HG03520 (cell line): Measurements from ENCODE around the gene CERK.
A peak's percentile ranks its signal among the peaks of the same experiment; 100 is the strongest.

Source experiments
- ATAC-seq: cut with Tn5 transposase; IDR thresholded peaks from one replicate; pipeline ENCODE4 v1.9.1; 2021; ENCODE audit warnings: mild to moderate bottlenecking, moderate library complexity; ENCODE audit not compliant: unreplicated experiment

Gene CERK

DNA sequence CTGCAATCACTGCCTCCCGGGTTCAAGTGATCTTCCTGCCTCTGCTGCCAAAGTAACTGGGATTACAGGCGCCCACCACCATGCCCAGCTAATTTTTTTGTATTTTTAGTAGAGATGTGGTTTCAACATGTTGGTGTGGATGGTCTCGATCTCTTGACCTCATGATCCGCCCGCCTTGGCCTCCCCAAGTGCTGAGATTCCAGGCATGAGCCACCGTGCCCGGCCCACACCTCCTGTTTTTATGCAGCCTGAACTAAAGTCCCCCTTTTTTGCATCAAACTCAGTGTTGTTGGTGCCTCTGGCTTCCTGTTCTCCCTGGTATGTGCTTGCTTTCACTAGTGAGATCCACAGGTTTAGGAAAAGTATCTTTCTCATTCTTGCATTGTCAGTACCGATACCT, 28.6 kb upstream of the CERK start:
- no peak for ATAC-seq

DNA sequence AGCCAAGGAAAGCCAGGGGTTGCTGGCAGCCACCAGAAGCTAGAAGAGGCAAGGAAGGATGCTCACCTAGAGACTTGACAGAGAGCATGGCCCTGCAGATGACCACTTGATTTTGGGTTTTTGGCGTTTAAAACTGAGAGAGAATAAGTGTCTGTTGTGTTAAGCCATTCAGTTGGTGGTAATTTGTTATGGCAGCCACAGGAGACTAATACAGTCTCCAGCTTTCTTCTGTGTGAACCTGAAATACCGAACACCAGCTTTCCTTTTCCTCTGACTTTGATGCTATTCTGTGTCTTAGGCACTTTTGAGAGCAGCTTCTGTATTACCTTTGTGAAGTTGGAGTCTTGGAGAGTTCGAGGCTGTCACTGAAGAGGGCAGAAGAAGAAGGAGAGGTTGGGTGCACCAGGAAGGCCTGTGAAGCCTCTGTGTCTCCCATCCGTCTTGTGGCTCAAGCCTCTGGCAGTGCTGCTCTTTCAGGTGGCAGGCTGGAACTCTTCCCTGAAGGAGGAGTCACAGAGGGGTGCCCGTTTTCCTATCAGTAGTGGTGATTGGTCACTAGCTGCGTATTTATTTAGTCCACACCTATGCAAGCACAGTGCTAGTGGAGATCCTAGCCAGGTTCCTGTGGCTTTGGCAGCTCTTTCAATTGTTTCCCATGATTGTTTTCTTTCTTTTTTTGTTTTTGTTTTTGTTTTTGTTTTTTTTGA, 26.9 kb upstream of the CERK start:
- no peak for ATAC-seq

DNA sequence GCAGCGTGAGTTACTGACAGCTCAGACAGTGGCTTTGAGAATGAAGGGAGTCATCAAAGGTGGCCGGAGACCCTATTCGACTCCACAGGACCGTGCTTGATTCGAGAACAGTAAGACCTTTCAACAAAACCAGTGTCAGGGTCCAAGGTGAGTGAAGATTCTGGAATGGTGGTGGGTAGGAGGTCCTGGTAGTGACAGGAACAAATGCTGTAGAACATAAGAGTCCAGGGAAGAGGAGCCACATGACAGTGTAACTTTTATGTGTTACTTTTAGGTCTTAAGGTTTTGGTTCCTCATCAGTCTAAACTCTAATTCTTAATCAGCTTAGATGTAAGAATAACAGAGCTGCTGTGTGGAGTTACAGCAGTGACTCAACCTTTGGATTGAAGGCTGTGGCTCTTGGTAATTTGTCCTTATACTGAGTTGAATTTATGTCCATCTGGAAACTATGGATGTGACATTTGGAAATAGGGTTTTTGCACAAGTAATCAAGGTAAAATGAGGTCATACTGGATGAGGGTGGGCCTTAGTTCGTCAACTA, 26.2 kb upstream of the CERK start:
- no peak for ATAC-seq

DNA sequence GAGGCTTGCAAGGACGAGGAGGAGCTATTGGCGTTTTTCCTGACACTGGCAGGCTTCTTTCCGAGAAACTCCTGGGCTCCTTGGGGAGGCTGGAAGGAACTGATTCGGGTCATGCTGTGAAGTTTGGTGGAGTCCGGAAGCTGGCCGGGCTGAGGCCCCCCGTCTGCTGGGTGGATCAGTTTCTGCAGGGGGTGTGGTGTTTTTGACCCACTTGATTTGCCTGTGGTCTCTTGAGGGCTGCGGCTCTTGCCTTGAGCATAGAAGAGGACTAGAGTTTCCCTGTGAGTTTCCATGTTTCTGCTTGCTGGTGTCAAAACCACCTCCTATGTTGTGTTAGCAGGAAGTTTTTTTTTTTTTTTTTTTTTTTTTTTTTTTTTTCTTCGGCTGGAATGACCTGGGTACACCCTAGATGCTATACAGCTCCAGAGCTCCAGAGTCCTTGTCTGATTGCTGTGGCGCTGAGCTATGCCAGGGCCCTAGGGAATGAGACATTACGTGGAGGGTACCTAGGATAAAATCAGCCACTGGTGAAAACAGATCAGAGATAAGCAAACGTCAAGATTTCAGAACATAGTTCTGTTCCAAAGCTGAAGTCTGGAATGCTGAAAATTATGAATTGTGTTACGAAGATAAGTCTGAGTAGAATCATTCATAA, 25.1 kb upstream of the CERK start:
- peak; percentile 45 for ATAC-seq

DNA sequence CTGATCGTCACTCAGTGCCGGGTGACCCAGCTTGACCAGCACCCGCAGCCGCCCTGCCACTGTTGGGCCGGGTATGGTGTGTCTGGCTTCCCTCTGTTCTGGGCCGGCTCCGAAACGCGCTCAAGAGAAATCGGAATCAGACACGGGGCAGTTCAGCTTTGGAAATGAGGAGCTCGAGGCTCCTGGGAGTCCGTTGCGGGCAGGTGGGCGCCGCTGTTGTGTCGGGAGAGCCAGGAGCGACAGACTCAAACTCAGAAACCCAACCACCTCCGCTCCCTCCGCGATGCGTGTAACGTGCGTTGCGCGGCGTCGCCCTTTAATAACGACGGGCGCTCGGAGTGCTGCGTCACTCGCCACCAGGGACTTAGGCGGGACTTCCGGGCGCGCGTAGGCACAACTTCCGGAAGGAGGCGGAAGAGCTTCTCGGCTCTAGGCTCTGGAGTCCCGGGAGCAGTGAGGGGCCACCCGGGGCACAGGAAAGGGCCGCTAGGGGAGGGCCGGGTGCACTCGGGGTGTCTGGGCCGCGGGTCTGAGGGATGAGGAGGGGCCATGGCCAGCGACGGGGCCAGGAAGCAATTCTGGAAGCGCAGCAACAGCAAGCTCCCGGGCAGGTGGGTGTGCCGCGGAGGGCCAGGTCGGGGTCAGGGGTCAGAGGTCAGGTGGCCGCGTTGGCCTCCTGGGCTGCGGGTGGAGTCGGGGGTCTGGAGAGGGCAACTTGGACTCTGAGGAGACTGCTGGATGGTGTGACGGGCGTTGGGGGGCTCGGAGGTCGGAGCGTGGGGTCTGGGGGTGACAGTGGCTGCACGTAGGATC, 24.4 kb upstream of the CERK start, which contains the start of gene TBC1D22A:
Gene TBC1D22A, plus strand, starts transcription at position 413 of the 813 bp plus-strand sequence. Its CDS starts 137 bp downstream, at position 550.
- ATAC-seq, result peak; percentile 62

DNA sequence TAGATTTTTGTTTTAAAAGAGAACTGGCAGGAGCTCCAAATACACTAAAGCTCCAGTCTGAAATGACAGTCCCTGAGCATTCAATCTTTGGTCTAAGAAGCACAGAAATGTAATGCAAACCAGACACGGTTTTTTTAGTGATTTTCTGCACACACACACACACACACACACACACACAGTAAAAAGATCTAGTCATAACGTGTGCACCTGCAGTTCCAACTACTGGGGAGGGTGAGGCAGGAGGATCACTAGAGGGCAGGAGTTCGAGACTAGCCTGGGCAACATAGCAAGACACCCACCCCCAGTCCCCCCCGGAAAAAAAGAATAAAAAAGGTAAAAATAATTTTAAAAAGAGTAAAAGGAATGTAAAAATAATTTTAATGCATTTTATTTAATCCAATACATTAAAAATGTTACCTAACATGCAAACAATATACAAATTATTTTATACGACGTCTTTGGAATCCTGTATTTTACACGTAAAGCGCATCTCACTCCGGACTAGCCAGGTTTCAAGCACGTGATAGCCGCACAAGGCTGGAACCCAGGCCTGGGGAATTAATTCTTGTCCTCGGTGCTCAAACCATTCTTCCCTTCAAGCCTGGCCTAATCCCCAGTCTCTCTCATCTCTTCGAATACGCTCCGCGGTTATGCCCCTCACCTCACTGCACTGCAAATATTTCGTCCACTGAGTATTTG, 23.6 kb upstream of the CERK start:
- no peak for ATAC-seq

DNA sequence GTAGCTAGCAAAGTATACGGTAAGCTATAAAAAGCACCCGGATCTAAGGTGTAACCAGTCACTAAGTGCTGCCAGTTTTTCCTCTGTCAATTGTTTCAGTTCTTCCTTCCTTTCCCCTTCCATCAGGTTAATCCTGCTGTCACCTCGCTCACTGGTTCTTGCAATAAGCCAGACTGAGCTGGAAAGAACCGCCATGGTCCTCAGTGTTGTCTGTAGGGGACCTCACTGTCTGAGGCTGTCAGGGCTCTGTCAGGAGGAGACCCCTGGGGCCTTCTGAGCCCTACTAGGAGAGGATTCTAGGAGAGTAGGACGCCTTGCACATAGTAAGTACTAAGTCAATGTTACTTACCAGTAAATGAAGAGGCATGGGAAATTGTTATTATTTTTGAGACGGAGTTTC, 23.0 kb upstream of the CERK start:
- no peak for ATAC-seq

DNA sequence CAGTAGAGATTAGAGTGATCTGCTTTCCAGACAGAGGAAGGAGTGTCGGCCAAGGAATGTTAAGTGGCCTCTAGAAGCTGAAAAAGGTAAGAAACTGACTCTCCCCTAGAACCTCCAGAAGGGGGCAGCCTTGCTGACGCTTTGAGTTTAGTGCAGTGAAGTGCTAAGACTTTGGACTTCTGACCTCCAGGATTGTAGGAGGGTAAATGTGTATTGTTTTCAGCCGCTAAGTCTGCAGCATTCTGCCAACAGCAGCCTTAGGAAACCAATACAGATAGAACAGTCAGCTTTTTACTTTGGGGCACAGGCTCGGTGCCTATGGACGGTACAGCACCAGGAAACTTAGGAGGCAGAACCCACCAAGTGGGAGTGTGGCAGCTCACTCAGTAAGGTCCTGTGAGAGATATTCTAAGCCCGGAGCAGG, 20.8 kb upstream of the CERK start:
- ATAC-seq, result no peak

DNA sequence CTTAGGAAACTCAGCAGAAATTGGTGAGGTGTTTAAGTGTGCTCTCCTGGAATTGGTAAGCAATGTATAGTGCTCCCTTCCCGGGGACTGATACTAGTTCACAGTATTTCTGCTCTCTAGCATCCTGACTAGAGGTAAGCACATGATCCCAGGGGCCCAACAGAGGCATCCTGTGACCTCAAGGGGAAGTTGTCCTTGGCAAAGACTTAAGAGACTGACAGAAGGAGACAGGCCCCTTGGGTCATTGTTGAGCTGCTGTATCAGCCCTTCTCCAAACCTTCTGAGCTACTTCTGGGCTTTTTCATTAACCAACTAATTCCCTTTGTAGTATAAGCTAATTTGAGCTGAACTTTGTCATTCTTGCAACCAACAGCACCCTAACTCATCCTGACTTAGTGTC, 20.1 kb upstream of the CERK start:
- no peak for ATAC-seq

DNA sequence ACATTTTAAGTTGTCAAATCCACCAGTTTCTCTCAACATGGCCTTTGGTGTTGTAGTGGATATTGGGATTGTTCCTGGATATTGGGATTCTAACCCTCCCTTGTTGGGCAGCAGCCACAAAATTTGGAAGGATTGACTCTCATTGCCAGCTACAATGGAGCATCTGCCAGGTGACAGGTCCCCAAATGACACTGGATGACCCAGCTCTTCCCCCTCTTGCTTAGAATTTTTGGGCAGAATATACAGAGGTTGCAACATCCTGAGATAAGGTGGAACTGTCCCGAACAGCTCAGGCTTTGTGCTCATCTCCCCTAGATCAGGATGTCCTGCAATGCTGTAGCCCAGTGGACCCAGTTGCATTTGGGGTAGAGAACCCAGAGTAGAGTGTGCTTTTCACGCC, 19.1 kb upstream of the CERK start:
- ATAC-seq, result no peak

DNA sequence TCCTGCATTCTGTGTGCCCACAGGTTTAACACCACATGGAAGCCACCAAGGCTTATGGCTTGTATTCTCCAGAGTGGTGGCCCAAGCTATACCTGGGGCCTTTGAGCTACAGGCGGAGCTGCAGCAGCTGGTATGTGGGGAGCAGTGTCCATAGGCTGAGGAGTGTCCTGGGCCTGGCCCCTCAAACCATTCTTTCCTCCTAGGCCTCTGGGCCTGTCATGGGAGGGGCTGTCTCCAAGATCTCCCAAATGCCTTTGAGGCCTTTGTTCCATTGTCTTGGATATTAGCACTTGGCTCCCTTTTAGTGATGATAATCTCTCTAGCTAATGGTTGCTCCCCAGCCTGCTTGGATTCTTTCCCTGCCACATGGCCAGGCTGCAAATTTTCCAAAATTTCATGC, 18.0 kb upstream of the CERK start:
- no peak for ATAC-seq

DNA sequence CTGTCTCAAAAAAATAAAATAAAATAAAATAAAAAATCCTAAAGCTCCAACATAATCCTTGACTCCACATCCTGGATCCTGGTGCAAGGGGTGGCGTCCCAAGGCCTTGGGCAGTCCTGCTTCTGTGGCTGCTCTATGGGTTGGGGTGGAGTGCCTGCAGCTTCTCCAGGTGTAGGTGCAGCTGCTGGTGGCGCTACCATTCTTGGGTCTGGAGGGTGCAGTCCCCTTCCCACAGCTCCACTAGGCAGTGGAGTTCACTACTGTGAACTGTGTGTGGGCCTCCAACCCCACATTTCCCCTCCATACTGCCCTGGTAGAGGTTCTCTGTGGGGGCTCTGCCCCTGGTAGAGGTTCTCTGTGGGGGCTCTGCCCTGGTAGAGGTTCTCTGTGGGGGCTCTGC, 17.5 kb upstream of the CERK start:
- no peak for ATAC-seq

DNA sequence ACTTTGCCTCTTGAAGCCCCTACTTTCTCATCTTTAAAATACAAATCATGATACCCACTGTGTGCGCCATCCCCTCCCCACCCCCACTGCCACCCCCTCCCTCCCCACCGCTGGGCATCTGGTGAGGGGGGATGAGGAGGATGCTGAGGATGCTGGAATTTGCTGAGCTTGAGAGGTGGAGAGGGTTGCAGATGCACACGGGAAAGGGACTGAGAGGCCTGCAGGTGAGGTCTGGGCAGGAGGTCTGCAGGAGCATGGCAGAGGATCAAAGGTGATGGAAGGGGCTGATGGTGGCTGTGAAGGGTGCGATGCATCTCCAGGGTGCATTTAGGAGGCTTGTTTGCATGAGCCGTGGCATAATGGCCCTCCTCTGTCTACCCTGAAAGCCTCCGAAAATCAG, 16.8 kb upstream of the CERK start:
- ATAC-seq, result no peak

DNA sequence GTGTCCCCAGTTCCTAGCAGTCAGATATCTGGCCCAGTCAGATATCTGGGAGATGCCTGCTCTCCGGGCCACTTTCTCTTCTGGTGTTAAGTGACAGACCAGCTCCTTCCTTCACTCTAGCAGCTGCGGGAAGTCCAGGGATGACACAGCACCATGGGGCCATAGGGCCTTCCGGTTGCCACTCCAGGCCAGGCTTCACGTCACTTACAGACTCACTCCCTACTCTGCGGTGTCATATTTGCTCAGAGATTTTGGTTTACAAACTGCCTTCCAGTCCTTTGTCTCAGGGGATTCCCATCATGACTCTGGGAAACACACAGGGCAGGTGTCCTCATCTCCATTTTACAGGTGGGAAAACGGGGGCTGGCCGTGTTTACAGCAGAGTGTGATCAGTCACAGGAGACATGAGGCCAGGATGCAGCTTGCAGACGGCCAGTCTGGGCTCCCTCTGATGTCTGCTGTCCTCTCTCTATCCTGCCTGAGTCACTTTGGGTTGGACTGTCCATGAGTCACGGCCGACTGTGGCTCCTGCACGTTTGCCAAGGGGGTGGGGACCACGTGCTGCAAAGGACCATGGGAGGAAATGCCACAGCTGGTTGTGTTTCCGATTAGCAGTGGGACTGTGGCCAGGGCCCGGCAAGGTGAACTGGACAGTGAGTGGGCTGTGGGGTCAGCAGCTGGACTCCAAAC, 16.2 kb upstream of the CERK start:
- ATAC-seq, result no peak

DNA sequence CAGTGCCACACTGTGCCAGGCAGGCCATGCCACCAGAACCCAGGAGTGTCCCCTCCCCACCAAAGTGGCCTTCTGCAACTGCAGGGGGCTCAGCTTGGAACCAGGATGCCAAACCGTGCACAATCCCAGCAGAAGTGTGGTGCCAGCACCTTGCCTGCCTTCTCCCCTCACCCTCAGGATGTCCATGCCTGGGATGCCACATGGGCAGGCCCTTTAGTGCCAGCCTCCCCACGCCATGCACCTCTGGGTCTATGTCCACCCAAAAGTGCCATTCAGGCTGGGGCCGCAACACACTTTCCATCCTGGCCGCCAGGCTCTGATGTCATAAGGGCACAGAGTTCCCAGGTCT, 15.7 kb upstream of the CERK start:
- ATAC-seq, result no peak

DNA sequence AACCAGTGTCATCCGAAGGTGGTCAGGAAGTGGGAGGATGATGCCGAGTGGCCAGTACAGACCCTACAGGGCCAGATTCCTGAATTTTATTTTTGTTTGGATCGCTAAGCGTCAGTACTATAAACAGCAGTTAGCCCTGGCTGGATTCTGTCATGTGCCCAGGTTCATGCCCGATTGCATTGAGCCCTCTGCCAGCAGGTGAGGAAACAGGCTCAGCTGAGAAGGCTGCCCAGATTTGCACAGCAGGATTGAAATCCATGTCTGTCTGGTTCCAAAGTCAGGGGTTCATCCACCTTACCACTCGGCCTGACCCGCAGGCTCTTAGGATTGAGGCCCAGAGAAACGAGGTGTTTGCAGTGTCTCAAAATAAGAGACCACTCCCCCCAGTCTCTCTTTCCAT, 15.3 kb upstream of the CERK start:
- ATAC-seq, result no peak

DNA sequence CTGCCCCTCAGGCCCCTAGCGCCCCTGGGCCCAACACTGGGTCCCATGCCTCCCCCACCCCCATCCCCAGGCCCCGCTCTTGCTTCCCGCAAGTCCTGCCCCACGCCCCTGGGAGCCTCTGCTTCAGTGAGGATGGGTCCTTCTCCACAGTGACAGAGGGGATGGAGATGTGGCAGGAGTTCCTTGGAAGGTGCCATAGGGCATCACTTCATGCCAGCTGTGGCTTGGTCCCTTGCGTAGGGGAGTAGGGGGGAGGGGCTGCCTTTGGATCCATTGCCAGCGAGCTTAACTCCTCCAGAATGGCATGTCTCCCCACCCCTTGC, 14.9 kb upstream of the CERK start:
- ATAC-seq, result no peak

DNA sequence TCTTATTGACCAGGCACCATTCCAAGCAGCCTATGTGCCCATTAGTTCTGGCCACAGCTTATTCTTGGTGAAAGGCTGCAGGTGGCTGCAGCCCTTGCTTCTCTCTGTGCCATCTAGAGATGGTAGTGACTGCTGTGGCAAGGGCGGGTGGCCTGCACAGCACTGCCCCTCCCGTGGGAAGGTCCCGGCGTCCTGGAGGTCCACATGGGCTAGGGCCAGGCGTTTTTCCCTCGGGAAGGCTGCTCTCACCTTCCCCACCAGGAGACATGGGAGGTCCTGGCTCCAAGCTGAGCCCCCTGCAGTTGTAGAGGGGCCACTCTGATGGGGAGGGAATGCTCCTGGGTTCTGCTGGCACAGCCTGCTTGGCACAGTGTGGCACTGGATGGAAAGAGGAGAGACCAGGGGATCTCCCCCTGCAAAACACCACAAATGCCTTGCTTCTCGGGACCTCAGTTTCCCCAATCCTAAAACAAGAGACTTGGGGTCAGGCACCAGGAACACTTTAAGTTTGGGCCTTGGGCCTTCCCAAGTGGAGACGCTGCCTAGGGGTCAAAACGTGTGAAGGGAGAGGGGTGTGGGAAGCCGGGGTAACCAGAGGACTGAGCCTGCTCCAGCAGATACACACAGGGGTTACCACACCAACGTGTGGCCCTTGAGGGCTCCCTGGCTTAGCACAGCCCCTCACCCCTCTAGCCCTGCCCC, 14.4 kb upstream of the CERK start:
- ATAC-seq, result no peak

DNA sequence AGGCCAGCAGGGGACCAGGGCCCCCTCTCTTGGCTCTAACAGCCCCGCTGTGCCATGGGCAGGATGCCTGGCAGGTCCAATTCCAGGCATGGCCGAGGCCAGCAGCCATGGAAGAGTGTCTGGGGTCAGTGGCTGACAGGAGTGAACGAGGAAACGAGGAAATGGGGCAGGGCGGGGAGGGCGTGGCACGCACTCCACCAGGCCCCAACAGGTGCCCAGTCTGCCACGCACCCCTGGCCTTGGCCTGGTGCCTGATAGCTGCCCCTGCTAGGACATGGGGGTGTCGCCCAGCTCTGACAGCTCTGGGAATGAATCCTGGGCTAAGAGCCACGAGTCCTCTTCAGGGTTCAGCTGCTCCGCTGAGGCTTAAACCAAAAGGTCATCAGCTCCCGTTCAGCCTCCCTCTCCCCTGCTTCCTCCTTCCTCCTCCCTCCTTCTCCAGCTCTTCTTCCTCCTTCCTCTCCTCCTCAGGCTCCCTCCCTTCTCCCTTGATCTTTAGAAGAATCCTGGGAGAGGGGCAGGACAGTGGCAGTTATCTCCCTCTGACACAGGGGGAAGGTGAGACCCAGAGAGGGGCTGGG, 12.9 kb upstream of the CERK start:
- ATAC-seq, result no peak

DNA sequence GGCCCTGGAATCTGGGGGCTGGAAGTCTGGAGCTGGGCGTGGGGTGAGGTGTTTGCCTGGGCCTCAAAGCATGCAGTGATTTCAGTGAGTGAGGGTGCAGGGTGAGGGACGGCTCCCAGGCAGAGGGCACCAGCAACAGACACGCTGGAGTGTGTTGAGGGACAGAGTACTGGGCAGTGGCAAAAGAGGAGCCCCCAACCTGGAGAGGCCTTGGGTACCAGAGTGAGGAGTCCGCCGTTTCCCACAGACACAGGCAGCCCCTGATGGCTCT, 12.4 kb upstream of the CERK start:
- no peak for ATAC-seq
